CD4-positive, alpha-beta T cell treated with Interferon gamma for 1 hour (primary cell): ENCODE measurements around the gene PLAAT2.
A peak's percentile ranks its signal among the peaks of the same experiment; 100 is the strongest.
"Not testable (repeated sequence)": the region's sequence is repeated elsewhere in the genome, so short reads cannot be mapped to it uniquely, and the experiment has no call there.

Experiments
- DNase-seq: peaks from one replicate; pipeline ENCODE4 v3.0.0-alpha.2; 2020

Gene PLAAT2

GRCh38 chr11:63547061-63547460, 16.1 kb downstream of the PLAAT2 start:
- DNase-seq = no peak

GRCh38 chr11:63543711-63544110, 19.5 kb downstream of the PLAAT2 start:
- no peak for DNase-seq

GRCh38 chr11:63542506-63542905, 20.7 kb downstream of the PLAAT2 start:
- not testable (repeated sequence) for DNase-seq

DNA sequence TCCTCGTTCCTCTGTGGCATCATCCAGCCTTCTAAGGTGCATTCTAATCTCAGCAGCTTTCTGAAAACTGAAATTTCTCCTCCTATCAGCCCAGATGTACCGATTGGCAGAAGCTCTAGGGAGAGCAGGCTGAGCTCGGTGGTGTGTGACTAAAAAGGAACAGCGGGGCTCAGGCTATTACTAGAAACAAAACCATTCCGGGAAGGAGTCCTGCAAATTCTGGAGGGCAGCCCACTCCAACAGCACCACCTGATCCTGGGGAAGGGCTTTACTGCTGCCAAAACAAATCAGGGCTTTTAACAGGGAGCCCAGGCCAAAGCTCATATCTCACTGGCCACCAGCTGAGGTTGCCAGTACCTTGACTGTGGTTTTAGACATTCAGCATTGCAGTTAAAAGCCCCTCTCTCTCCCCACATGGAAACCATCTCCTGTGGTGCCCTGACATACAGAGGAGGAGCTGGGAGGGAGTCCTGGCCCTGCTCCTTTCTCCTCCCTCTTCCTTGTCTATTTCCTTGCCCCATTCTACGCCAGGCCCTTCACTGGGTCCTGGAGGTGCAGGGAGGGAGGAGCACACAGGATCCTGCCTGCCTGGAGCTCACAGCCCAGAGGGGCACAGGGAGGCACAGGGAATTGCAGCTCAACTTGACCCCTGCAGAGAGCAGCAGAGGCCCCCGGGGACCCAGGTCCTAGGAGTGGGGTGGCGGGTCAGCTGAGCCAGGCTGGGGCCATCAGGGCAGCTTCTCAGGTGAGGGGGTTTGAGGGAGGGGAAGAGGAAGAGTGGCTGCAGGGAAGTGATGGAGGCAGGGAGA, 25.7 kb downstream of the PLAAT2 start:
- peak; percentile 38 for DNase-seq

DNA sequence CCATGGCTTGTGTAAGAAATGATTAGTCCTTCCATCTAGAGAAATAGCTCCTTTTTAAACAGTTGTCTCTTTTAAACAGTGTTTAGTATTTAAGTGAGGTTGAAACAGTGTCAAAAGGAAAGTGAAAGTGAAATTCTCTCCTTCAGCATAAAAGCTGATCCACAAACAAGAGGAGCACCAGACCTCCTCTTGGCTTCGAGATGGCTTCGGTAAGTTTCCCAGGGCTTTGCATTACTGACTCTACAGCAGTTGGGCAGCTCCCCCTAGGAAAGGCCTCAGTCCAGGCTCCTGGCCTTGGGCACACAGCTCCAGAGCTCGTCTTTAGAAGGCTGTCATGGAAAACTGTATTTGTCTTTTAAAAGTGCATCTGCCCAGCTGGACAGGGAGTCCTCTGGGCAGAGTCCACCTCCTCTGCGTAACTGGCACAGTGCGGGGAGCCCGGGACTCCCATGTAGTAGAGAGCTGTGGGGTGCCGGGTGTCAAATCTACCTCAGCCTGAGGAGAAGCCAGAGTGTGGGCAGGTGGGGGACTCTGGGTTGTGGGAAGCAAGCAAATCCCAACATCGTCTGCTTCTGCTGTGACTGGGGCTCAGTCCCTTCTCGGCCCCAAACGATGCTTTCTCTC, 26.4 kb downstream of the PLAAT2 start, which contains the start of gene PLAAT4:
PLAAT4 (plus strand) TSS at position 140 of the 624 bp plus-strand sequence; CDS start at position 201, 61 bp downstream.
- DNase-seq = peak; percentile 37

GRCh38 chr11:63535734-63536133, 27.4 kb downstream of the PLAAT2 start:
- DNase-seq = peak; percentile 18

DNA sequence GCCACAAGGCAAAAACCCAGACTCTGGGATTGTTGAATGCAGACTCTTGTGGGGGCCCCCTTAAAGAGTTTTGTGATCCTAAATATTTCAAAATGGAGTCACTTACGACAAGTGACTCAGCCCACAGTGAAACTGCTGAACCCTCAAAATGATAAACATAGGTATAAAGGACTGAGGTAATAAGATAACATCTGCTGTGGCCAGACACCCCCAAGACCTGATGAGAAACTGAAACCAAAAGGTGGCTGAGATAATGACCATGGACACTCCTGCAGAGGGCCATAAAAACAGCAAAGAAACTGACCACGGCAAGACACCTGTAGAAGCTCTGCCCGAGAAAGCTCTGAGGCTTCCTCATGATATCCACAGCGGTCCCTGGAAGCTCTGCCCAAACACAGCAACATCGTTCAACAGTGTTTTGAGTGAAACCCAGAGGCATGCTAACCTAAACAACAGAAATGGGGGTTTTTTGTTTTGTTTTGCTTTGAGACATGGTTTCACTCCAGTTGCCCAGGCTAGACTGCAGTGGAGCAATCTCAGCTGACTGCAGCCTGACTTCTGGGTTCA, 28.2 kb downstream of the PLAAT2 start:
- DNase-seq = peak; percentile 25

DNA sequence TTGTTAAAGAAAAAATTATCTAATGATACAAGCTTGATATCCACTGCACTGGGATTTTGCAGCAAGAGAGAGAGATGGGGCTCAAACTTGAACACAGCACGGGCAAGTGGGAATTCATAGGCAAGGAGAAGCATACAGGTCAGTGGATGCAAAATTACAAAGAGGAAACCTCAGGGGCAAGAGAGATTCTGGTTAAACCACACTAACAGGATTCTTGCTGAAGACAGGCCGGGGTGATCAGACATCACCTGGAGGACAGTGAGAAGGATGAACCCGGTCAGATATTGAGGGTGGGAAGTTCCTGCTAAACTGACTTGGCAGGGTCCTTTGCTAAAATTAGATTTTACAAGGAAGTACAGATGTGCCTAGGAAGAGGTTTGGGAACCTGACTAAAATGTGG, 29.1 kb downstream of the PLAAT2 start:
- no peak for DNase-seq

DNA sequence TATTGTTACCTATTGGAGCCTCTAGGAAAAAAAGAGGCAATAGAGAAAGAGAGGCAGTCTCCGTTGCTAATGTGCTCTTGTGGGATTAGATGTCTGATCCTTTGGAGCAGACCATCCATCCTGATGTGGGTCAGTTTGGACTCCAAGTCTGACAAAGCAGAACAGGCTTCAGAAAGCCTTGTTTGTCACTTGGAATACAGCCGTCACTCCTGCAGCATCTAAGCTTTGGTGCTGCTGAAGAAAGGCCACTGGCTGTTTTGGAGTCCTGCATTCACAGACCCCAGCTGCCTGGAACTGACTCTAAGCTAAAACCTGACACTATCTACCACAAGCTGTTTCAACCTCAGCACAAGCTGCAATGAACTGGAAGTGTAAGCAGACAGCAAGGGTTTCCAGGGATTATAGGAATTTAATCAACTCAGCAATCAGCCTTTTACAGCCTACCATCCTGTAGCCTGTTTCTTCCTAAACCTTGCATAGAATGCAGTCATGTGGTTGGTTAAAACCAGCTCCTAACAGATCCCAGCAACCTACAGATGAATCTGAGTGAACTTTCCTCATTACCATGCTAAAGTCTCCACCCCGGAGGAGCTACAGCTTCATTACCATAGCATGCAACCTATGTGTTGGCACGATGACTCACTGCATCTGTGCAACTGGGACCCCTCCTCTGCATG, 30.2 kb downstream of the PLAAT2 start:
- DNase-seq = no peak

DNA sequence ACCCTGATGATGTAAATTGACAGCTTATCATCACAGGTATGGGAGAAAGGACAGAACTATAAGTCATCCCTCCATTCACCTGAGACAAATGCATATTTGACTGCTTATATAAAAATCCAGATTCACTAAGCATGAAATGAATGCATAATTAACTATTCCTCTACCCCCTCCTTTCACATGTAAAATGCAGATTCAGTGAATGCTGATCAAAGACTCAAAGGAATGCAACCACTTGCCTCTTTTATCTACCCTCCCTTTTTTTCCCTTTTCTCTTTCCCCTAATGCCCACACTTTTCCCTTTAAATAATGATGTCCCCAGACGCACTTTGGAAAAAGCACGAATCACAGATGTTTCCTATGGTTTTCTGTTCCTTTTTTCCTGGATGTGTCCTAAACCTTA, 31.1 kb downstream of the PLAAT2 start:
- no peak for DNase-seq

DNA sequence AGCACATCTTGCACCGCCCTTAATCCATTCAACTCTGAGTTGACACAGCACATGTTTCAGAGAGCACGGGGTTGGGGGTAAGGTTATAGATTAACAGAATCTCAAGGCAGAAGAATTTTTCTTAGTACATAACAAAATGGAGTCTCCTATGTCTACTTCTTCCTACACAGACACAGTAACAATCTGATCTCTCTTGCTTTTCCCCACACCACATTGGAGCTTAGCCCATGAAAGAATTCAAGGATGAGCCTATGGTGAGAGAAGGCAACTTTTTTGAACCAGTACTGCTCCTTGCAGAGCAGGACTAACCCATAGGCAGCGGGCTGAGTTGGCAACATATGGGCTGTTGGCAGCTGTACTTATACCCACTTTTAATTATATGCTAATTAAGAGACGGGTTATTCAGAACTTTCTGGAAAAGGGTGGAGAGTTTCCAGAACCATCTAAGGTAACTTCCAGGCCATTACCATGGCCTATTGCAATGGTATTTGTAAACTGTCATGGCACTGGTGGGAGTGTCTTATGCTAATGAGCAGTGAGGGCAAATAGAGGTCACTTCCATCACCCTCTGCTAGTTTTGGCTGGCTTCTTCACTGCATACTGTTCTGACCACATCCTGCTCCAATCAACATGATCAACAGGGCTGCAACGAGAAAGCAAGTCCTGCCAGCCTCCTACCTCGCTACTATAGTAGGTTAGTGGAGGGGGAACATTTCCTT, 31.9 kb downstream of the PLAAT2 start:
- DNase-seq = peak; percentile 72

DNA sequence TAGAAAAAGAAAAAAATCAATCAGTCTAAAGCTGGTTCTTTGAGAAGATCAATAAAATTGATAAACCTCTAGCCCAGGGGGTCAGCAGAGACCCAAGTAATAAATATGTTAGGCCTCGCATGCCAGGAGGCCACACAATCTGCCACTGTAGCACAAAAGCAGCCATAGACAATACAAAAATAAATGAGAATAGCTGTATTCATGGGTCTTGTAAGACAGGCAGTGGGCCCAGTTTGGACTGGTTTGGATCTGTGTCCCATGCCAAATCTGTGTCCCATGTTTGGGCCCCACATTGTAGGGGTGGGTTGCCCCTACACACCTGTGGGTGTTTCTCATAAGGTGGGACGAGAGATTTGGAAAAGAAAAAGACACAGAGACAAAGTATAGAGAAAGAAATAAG, 33.2 kb downstream of the PLAAT2 start:
- no peak for DNase-seq

- DNase-seq = not testable (repeated sequence)
Measured at GRCh38 chr11:63529373-63529772, 33.8 kb downstream of the PLAAT2 start.

DNA sequence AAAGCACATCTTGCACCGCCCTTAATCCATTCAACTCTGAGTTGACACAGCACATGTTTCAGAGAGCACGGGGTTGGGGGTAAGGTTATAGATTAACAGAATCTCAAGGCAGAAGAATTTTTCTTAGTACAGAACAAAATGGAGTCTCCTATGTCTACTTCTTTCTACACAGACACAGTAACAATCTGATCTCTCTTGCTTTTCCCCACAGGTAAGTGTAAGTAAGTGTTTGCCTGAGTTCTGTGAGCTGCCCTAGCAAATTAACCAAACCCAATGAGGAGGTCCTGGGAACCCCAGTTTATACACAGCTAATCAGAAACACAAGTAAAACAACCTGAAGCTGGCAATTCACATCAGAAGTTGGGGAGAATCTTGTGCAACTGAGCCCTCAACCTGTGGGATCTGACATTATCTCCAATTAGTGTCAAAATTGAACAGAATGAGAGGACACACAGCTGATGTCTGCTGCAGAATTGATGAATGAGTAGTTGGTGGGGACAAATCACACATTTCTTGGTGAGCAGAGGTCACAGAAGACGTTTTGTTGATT, 34.4 kb downstream of the PLAAT2 start:
- not testable (repeated sequence) for DNase-seq

DNA sequence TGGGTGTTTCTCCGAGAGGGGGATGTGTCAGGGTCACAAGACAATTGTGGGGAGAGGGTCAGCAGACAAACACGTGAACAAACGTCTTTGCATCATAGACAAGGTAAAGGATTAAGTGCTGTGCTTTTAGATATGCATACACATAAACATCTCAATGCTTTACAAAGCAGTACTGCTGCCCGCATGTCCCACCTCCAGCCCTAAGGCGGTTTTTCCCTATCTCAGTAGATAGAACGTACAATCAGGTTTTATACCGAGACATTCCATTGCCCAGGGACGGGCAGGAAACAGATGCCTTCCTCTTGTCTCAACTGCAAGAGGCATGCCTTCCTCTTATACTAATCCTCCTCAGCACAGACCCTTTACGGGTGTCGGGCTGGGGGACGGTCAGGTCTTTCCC, 35.0 kb downstream of the PLAAT2 start:
- DNase-seq = not testable (repeated sequence)

- no peak for DNase-seq
Measured at GRCh38 chr11:63527667-63528066, 35.5 kb downstream of the PLAAT2 start.

- no peak for DNase-seq
Measured at GRCh38 chr11:63523151-63523550, 40.0 kb downstream of the PLAAT2 start.

- no peak for DNase-seq
Measured at GRCh38 chr11:63521896-63522295, 41.3 kb downstream of the PLAAT2 start.

DNA sequence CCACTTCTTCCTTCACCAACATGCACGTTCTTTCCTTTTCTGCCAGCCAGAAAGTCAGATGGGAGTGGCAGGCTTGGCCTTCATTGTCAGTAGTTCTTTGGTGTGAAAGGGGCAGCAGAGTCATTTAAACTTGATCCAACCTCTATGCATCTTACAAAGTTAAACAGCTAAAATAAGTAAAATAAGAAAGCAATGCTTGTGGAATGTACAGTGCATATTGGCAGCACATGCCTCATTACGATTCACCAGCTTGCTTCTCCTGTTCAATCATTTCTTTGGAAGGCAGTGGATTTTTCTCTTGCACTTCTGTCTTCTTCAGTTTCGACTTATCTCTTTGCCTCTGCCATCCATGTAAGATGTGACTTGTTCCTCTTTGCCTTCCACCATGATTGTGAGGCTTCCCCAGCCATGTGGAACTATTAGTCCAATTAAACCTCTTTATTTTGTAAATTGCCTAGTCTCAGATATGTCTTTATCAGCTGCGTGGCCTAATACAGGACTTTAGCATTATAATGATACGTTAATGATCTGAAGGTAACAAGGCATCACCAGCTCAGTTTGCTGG, 42.5 kb downstream of the PLAAT2 start:
- no peak for DNase-seq

DNA sequence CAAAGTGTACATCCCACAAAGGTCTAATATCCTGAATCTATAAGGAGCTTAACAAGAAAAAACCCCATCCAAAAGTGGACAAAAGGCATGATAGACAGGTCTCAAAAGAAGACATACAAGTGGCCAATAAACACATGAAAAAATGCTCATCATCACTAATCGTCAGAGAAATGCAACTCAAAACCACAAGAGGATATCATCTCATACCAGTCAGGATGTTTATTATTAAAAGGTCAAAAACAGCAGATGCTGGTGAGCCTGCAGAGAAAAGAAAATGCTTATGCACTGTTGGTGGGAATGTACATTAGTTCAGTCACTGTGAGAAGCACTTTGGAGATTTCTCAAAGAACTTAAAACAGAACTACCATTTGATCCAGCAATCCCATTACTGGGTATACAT, 44.6 kb downstream of the PLAAT2 start:
- DNase-seq = no peak

GRCh38 chr11:63517156-63517555, 46.0 kb downstream of the PLAAT2 start:
- no peak for DNase-seq

DNA sequence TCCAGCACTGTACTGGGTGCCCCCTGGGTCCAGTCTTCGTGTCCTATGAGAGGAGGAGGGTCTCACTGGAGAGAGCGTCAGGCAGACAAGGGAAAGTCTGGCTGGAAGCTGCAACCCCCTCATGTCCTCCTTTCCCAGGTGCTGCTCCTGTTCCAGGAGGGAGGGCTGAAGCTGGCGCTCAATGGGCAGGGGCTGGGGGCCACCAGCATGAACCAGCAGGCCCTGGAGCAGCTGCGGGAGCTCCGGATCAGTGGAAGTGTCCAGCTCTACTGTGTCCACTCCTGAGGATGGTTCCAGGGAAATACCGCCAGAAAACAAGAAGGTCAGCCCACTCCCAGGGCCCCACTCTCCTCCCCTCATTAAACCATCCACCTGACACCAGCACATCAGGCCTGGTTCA, 47.1 kb downstream of the PLAAT2 start:
- no peak for DNase-seq
